Measurements from ENCODE around the gene GORAB.

Gene GORAB

GRCh38 chr1:170590921-170591705, 59.1 kb downstream of the GORAB start:
- peak overlapping the region; percentile 21 for H3K4me3 Mint-ChIP-seq
- no peaks in the 10 kb centered on the region for H3K36me3 Mint-ChIP-seq (ENCODE audit: low read depth)

GRCh38 chr1:170592591-170593111, 60.7 kb downstream of the GORAB start:
- TF ChIP-seq CTCF (IDR thresholded peaks at IDR 0.05) = no peak
- peaks cover 10% of the 10 kb centered on the region for H3K27me3 Mint-ChIP-seq (ENCODE audit: low read depth, poor library complexity)
- H3K9me3 Mint-ChIP-seq = peaks cover 12% of the 10 kb centered on the region
- peak overlapping the region; percentile 54 for H3K4me3 Mint-ChIP-seq
- no peak for DNase-seq
- peaks cover 49% of the 10 kb centered on the region for H3K4me1 Mint-ChIP-seq
- H3K36me3 Mint-ChIP-seq (ENCODE audit: low read depth) = peaks cover 8% of the 10 kb centered on the region
- no peak overlapping the region for H3K27ac Mint-ChIP-seq

More at GRCh38 chr1:170590921-170591705, 59.1 kb downstream of the GORAB start:
- Mint-ChIP-seq H3K4me1 (peaks cover 60% of the 10 kb centered on the region), H3K27ac (no peak overlapping the region), H3K9me3 (no peaks in the 10 kb centered on the region), H3K27me3 (ENCODE audit: low read depth, poor library complexity) (peaks cover 10% of the 10 kb centered on the region)
- no peak for TF ChIP-seq CTCF (IDR thresholded peaks at IDR 0.05)
- no peak for DNase-seq

GRCh38 chr1:170593173-170594011, 61.4 kb downstream of the GORAB start:
- Mint-ChIP-seq H3K36me3 (ENCODE audit: low read depth) (peaks cover 9% of the 10 kb centered on the region), H3K4me3 (peak overlapping the region; percentile 54), H3K9me3 (peaks cover 15% of the 10 kb centered on the region), H3K27ac (peak overlapping the region; percentile 75), H3K4me1 (peaks cover 52% of the 10 kb centered on the region), H3K27me3 (ENCODE audit: low read depth, poor library complexity) (peaks cover 10% of the 10 kb centered on the region)
- DNase-seq = peak; percentile 7
- no peak for TF ChIP-seq CTCF (IDR thresholded peaks at IDR 0.05)

- TF ChIP-seq CTCF (IDR thresholded peaks at IDR 0.05) = no peak
- no peak overlapping the region for H3K27ac Mint-ChIP-seq
- H3K4me1 Mint-ChIP-seq = peaks cover 52% of the 10 kb centered on the region
- peaks cover 15% of the 10 kb centered on the region for H3K9me3 Mint-ChIP-seq
- peaks cover 9% of the 10 kb centered on the region for H3K36me3 Mint-ChIP-seq (ENCODE audit: low read depth)
- H3K4me3 Mint-ChIP-seq = no peak overlapping the region
- no peak for DNase-seq
- H3K27me3 Mint-ChIP-seq (ENCODE audit: low read depth, poor library complexity) = peaks cover 10% of the 10 kb centered on the region
Measured at GRCh38 chr1:170594066-170594626, 62.2 kb downstream of the GORAB start.

GRCh38 chr1:170596701-170597100, 64.7 kb downstream of the GORAB start:
- Mint-ChIP-seq H3K27ac (no peak overlapping the region), H3K36me3 (ENCODE audit: low read depth) (peaks cover 9% of the 10 kb centered on the region), H3K9me3 (peaks cover 22% of the 10 kb centered on the region), H3K4me1 (peaks cover 37% of the 10 kb centered on the region), H3K27me3 (ENCODE audit: low read depth, poor library complexity) (peaks cover 3% of the 10 kb centered on the region), H3K4me3 (no peak overlapping the region)
- TF ChIP-seq CTCF (IDR thresholded peaks at IDR 0.05) = no peak
- no peak for DNase-seq
